Endothelial cell of umbilical vein (primary cell): ENCODE measurements around the gene RDX. TPM values are rescaled to one million over a fixed set of nuclear protein-coding genes. Genes with fewer than 3 reads are reported as not detected.
A peak's percentile ranks its signal among the peaks of the same experiment; 100 is the strongest.

Source experiments
- BruUV-seq: library from RNA; stranded (reverse); fragments of 400-500 nt; replicated peaks from 2 replicates; lab custom pipeline; 2021; lab: Mats Ljungman, UMichigan
- CTCF ChIA-PET: fragments of 300-600, 350-600 bp; sonication (Branson Sonifier 250); formaldehyde crosslinking; loops from one replicate; lab custom pipeline; 2021; ENCODE audit warnings: antibody characterized with exemption, inconsistent platforms; lab: Charles Lee
- POLR2A ChIA-PET: fragments of 300-600, 350-600 bp; sonication (Branson Sonifier 250); formaldehyde crosslinking; loops from one replicate; lab custom pipeline; 2021; ENCODE audit warnings: antibody characterized with exemption, inconsistent platforms; lab: Charles Lee
- DNase-seq: peaks from one replicate; pipeline ENCODE4 v3.0.0-alpha.2; 2011; ENCODE audit warnings: low read depth, low spot score
- FAIRE-seq: peaks from 2 replicates; lab custom pipeline; 2011; peaks lifted over from hg19 to GRCh38; lab: Jason Lieb, UNC
- H2AFZ ChIP-seq: 2 replicates; pipeline ENCODE4 v1.6.0; 2012; ENCODE audit warnings: low read depth, low read length, control low read depth, inconsistent platforms
- H3K27ac ChIP-seq: 2 replicates; pipeline ENCODE4 v1.5.1; 2011; ENCODE audit warnings: low read depth, mild to moderate bottlenecking, control low read depth, low read length, moderate library complexity; ENCODE audit not compliant: insufficient read depth
- H3K27me3 ChIP-seq, 2 experiments: 2 replicates each; pipeline versions ENCODE4 v1.6.0 to v1.6.1; 2011; ENCODE audit warnings: low read length in 2 of 2, mixed read lengths in 1 of 2; ENCODE audit not compliant: control insufficient read depth in 2 of 2, insufficient read depth in 2 of 2
- H3K36me3 ChIP-seq, 2 experiments: 2 replicates in 1 of 2; 3 replicates in 1 of 2; pipeline ENCODE4 v1.5.1; 2011; ENCODE audit warnings: low read length in 2 of 2, mild to moderate bottlenecking in 1 of 2, moderate library complexity in 1 of 2; ENCODE audit not compliant: control insufficient read depth in 2 of 2, insufficient read depth in 2 of 2; ENCODE audit errors: extremely low read depth in 1 of 2
- H3K4me1 ChIP-seq: 3 replicates; pipeline ENCODE4 v1.5.1; 2011; ENCODE audit warnings: mild to moderate bottlenecking, low read length; ENCODE audit not compliant: control insufficient read depth, insufficient read depth; ENCODE audit errors: extremely low read depth
- H3K4me2 ChIP-seq: 2 replicates; pipeline ENCODE4 v1.6.1; 2011; ENCODE audit warnings: low read length, control low read depth, mixed read lengths; ENCODE audit not compliant: insufficient read depth
- H3K4me3 ChIP-seq, 3 experiments: fragments of 200-600 bp in 1 of 3; sonication (generic), shearing (Covaris generic) in 1 of 3; replicated peaks in 1 of 3; 2 replicates each; pipeline ENCODE4 v1.5.1; 2011 to 2016; ENCODE audit warnings: control low read depth in 3 of 3, low read length in 3 of 3, mild to moderate bottlenecking in 2 of 3, inconsistent platforms in 1 of 3, low read depth in 1 of 3, moderate library complexity in 1 of 3; ENCODE audit not compliant: insufficient read depth in 1 of 3
- H3K79me2 ChIP-seq: 2 replicates; pipeline ENCODE4 v1.6.0; 2012; ENCODE audit warnings: low read length, inconsistent platforms; ENCODE audit not compliant: control insufficient read depth, insufficient read depth
- H3K9ac ChIP-seq: replicated peaks from 2 replicates; pipeline ENCODE3; 2011; ENCODE audit warnings: low read length, control low read depth; ENCODE audit not compliant: insufficient read depth; ENCODE audit errors: extremely low read depth
- H3K9me1 ChIP-seq: replicated peaks from 3 replicates; pipeline ENCODE4 v1.6.0; 2011; ENCODE audit warnings: mild to moderate bottlenecking, low read length; ENCODE audit not compliant: control insufficient read depth, insufficient read depth; ENCODE audit errors: extremely low read depth
- H3K9me3 ChIP-seq: replicated peaks from 2 replicates; pipeline ENCODE4 v1.5.1; 2012; ENCODE audit warnings: low read length, inconsistent platforms; ENCODE audit not compliant: control insufficient read depth, insufficient read depth
- H4K20me1 ChIP-seq: replicated peaks from 2 replicates; pipeline ENCODE3; 2011; ENCODE audit warnings: mild to moderate bottlenecking, low read length; ENCODE audit not compliant: control insufficient read depth, insufficient read depth; ENCODE audit errors: extremely low read depth
- FOS ChIP-seq: IDR thresholded peaks from 2 replicates; pipeline ENCODE4 v1.6.1; 2011; ENCODE audit warnings: mild to moderate bottlenecking, low read length, moderate library complexity, borderline replicate concordance; ENCODE audit not compliant: insufficient read depth
- JUN ChIP-seq: IDR thresholded peaks from 2 replicates; pipeline ENCODE4 v1.6.1; 2011; ENCODE audit warnings: borderline replicate concordance, low read depth; ENCODE audit not compliant: insufficient read length, insufficient read depth
- MYC ChIP-seq: IDR thresholded peaks from one replicate; pipeline ENCODE4 v1.6.1; 2011; ENCODE audit warnings: mild to moderate bottlenecking, low read depth, low read length
- POLR2A ChIP-seq: IDR thresholded peaks from 2 replicates; pipeline ENCODE4 v1.6.1; 2012; ENCODE audit warnings: low read depth, mild to moderate bottlenecking, control low read depth, low read length
- POLR2AphosphoS5 ChIP-seq: IDR thresholded peaks from 2 replicates; pipeline ENCODE4 v1.6.1; 2012; ENCODE audit warnings: low read depth, mild to moderate bottlenecking, control low read depth, low read length, moderate library complexity; ENCODE audit not compliant: insufficient read depth
- dilution Hi-C: fragments of 300-500 bp; cut with MboI; formaldehyde crosslinking; loops from one replicate; pipeline ENCODE4 v1.15.0; 2019; ENCODE audit warnings: low sequenced_read_pairs; ENCODE audit not compliant: extremely low pct_ligation_motif_present
- intact Hi-C: fragments of 100-400 bp; cut with micrococcal nuclease; formaldehyde crosslinking; loops from one replicate; pipeline ENCODE4 v1.10.0; 2022
- polyA plus RNA-seq, 4 experiments: library from polyadenylated mRNA; depleted of rRNA in 3 of 4; stranded (reverse) in 3 of 4; unstranded in 1 of 4; fragments of >200 nt; gene quantifications; 2 replicates each; pipeline versions ENCODE4 v1.2.1 to v1.2.3, GENCODE V29; 2011 to 2012; ENCODE audit warnings: missing spikeins in 1 of 4
- total RNA-seq: library from RNA; stranded (reverse); gene quantifications from 2 replicates; pipeline ENCODE4 v1.2.3, GENCODE V29; 2021
- TF ChIP-seq, protein P1 (sequence below): IDR thresholded peaks from 2 replicates; pipeline ENCODE4 v1.6.1; 2011; ENCODE audit not compliant: insufficient read depth, insufficient read length

Gene RDX
- total and polyA plus RNA-seq, 2 donors (not counting 3 experiments of a cell fraction or from before 2014, with no cell fraction given): 47.9 to 280 TPM

DNA sequence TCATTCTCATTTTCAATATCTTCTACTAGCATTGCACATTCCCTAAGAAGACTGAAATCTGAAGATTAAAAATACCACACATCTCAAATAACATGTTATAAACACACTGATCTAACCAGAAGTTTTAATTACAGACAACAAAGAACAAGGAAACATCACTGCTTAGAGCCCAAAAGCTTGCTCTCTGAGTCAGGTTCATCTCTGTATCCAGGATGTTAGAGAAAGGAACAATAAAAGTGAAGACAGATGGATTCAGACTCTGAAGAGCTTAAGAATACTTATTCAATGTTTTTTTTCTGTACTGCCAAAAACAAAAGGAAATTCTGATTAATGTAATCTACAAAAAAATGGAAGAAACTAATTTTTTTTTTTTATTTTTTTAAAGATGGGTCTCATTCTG is 16.5 kb downstream of the RDX start:
- Histone ChIP-seq H3K36me3 (peaks cover 0 to 6% of the 10 kb centered on the region in 2 experiments), H3K9ac (no peak overlapping the region), H3K4me3 (no peak overlapping the region), H3K27me3 (no peaks in the 10 kb centered on the region), H4K20me1 (peaks cover 7% of the 10 kb centered on the region), H3K4me2 (no peak overlapping the region), H3K9me1 (no peaks in the 10 kb centered on the region), H3K27ac (peak overlapping the region; percentile 50), H3K79me2 (peaks cover 82% of the 10 kb centered on the region), H2AFZ (no peak overlapping the region), H3K4me1 (peaks cover 2% of the 10 kb centered on the region), H3K9me3 (no peaks in the 10 kb centered on the region)
- POLR2A ChIA-PET: interaction anchor here (0.7 kb wide), 1 partner anchor 49 kb away, joined by 3 read pairs; no protein-coding TSS in a partner anchor
- FAIRE-seq (no peak), DNase-seq (peak; percentile 82)
- BruUV-seq: no TSS peak
- CTCF ChIA-PET: interaction anchor here (1.1 to 2.3 kb wide), 9 partner anchors 9 to 150 kb away, joined by 3 to 10 read pairs (median 5); partner anchors contain the start of gene FDX1
- no peak for TF ChIP-seq JUN
- no peak for TF ChIP-seq POLR2AphosphoS5
- TF ChIP-seq, protein P1, sequence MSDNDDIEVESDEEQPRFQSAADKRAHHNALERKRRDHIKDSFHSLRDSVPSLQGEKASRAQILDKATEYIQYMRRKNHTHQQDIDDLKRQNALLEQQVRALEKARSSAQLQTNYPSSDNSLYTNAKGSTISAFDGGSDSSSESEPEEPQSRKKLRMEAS: no peak
- TF ChIP-seq POLR2A: no peak
- no peak for TF ChIP-seq MYC
- TF ChIP-seq FOS: no peak
- intact Hi-C loops: no loop called here
- dilution Hi-C loops: no loop called here

DNA sequence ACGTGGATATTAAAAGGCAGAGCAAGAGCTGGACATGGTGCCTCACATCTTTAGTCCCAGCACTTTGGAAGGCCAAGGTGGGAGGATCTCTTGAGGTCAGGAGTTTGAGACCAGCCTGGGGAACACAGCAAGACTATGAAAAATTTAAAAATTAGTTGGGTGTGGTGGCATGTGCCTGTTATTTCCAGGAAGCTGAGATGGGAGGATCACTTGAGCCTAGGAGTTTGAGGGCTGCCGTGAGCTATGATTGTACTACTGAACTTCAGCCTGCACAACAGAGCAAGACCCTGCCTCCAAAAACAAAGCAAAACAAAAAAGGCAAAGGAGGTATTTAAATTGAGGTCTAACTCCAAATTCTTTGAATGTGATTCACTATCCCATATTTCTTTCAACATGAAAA is 23.5 kb downstream of the RDX start:
- intact Hi-C loops: no loop called here
- H3K27me3 ChIP-seq: no peaks in the 10 kb centered on the region
- no peaks in the 10 kb centered on the region for H3K9me1 ChIP-seq
- peaks cover 16% of the 10 kb centered on the region for H4K20me1 ChIP-seq
- TF ChIP-seq, protein P1: no peak
- no peak for TF ChIP-seq POLR2A
- no peak overlapping the region for H2AFZ ChIP-seq
- H3K4me1 ChIP-seq: no peaks in the 10 kb centered on the region
- DNase-seq: no peak
- H3K9ac ChIP-seq: no peak overlapping the region
- no peak overlapping the region for H3K27ac ChIP-seq
- peaks cover 2 to 14% of the 10 kb centered on the region in 2 experiments for H3K36me3 ChIP-seq
- H3K9me3 ChIP-seq: no peaks in the 10 kb centered on the region
- ChIA-PET POLR2A (no interaction called here), CTCF (interaction anchor here (0.9 to 2.2 kb wide), 6 partner anchors 9 to 160 kb away, joined by 3 to 10 read pairs (median 5); no protein-coding TSS in a partner anchor)
- no peak overlapping the region for H3K4me2 ChIP-seq
- dilution Hi-C loops: no loop called here
- no peak for FAIRE-seq
- no TSS peak for BruUV-seq
- H3K79me2 ChIP-seq: peaks cover 85% of the 10 kb centered on the region
- H3K4me3 ChIP-seq: no peak overlapping the region
